Right lobe of liver (tissue), 6 donors: ENCODE results near the gene PHF21B. TPM values are rescaled to one million over a fixed set of nuclear protein-coding genes. Genes with fewer than 3 reads are reported as not detected.

Source experiments
- ATAC-seq, 4 donors: fragments of 200-7000 bp; cut with Tn5 transposase; one replicate each; pipeline ENCODE4 v1.9.1; 2020; ENCODE audit warnings: mild to moderate bottlenecking in 4 of 4, moderate library complexity in 4 of 4
- DNase-seq, 3 donors: peaks; one replicate each; pipeline ENCODE4 v3.0.0-alpha.2; 2020
- H3K27ac ChIP-seq, 3 donors: fragments of 200-600 bp; one replicate each; pipeline ENCODE4 v1.8.0; 2022
- H3K27me3 ChIP-seq, 2 donors: fragments of 200-600 bp; one replicate each; pipeline ENCODE4 v1.8.0; 2022
- H3K36me3 ChIP-seq, 4 donors: fragments of 200-600 bp; sonication (generic) in 1 of 4; one replicate each; pipeline versions ENCODE4 v1.5.1 to v1.8.0; 2017 to 2022; ENCODE audit warnings: control low read depth in 1 of 4
- H3K4me1 ChIP-seq, 4 donors: fragments of 200-600 bp; sonication (generic) in 1 of 4; one replicate each; pipeline versions ENCODE4 v1.5.1 to v1.8.0; 2017 to 2022; ENCODE audit warnings: control low read depth in 1 of 4
- H3K4me3 ChIP-seq, 3 donors: fragments of 200-600 bp; one replicate each; pipeline ENCODE4 v1.8.0; 2022
- H3K9me3 ChIP-seq, 4 donors: fragments of 200-600 bp; sonication (generic) in 1 of 4; one replicate each; pipeline versions ENCODE4 v1.5.1 to v1.8.0; 2017 to 2022; ENCODE audit warnings: control low read depth in 1 of 4
- CTCF ChIP-seq, 4 donors: fragments of 200-600 bp in 3 of 4; fragments of 450-650 bp in 1 of 4; IDR thresholded peaks; one replicate each; pipeline versions ENCODE4 v1.5.1 to v1.8.0; 2016 to 2022; ENCODE audit warnings: antibody characterized with exemption in 4 of 4, mild to moderate bottlenecking in 2 of 4
- POLR2A ChIP-seq: fragments of 450-650 bp; IDR thresholded peaks from one replicate; pipeline ENCODE4 v1.6.1; 2017; ENCODE audit warnings: antibody characterized with exemption, mild to moderate bottlenecking
- WGBS: methylation state at CpG from one replicate; pipeline ENCODE4 v1.1.6; 2018; ENCODE audit warnings: low coverage, low lambda C conversion rate; ENCODE audit not compliant: insufficient coverage; ENCODE audit errors: missing lambda C conversion rate; 5-methylcytosine and 5-hydroxymethylcytosine counted together
- intact Hi-C, 2 donors: fragments of 100-400 bp; cut with DNase I; formaldehyde crosslinking; loops; one replicate each; pipeline versions ENCODE4 v1.11.2 to v1.14.1; 2022
- total RNA-seq, 6 experiments: library from RNA; depleted of rRNA in 2 of 6; stranded (reverse); fragments of >200 nt in 2 of 6; fragmentation: NEBNext Ultra II Directional in 3 of 6; extraction: Animal tissue kit (Norgen Biotek cat#: 25700) in 3 of 6; gene quantifications; one replicate each; pipeline versions ENCODE4 v1.1.0 to v1.2.4, GENCODE V29; 2016 to 2023
- donor health status: DM: no; HTN: yes; CAD: no.
- donor health status: DM: no; HTN: no; CAD: no.
- donor health status: DM: no; HTN: no; CAD: no.
- donor health status: DM: no; HTN: yes; CAD: no.
- donor health status: DM: no; HTN: yes; CAD: no.

Gene PHF21B
- total RNA-seq, 6 experiments from 2014 or later, result not detected

- TF ChIP-seq POLR2A (no peak), CTCF (IDR thresholded peaks at IDR 0.05) (no peak)
- no peak overlapping the region for H3K4me3 ChIP-seq
- H3K36me3 ChIP-seq, result no peaks in the 10 kb centered on the region
- WGBS, result 52% methylated on average over 6 of the region's 9 CpGs
- H3K27ac ChIP-seq, result no peak overlapping the region
- H3K27me3 ChIP-seq, result no peaks in the 10 kb centered on the region
- DNase-seq (no peak), ATAC-seq (no peak)
- intact Hi-C loops, result no loop called here
- H3K9me3 ChIP-seq, result no peaks in the 10 kb centered on the region
- H3K4me1 ChIP-seq, result no peaks in the 10 kb centered on the region
These were observed 12.7 kb downstream of the PHF21B start for GRCh38 chr22:44997060-44997459.

GRCh38 chr22:44996648-44997047 is 13.2 kb downstream of the PHF21B start:
- no peaks in the 10 kb centered on the region for H3K27me3 ChIP-seq
- no peak overlapping the region for H3K4me3 ChIP-seq
- ATAC-seq (no peak), DNase-seq (no peak)
- TF ChIP-seq CTCF (IDR thresholded peaks at IDR 0.05) (no peak), POLR2A (no peak)
- intact Hi-C loops, result no loop called here
- H3K27ac ChIP-seq, result no peak overlapping the region
- H3K9me3 ChIP-seq, result no peaks in the 10 kb centered on the region
- no peaks in the 10 kb centered on the region for H3K36me3 ChIP-seq
- 84% methylated on average over 14 of the region's 16 CpGs for WGBS
- H3K4me1 ChIP-seq, result no peaks in the 10 kb centered on the region

GRCh38 chr22:44996120-44996519 is 13.7 kb downstream of the PHF21B start:
- no peaks in the 10 kb centered on the region for H3K36me3 ChIP-seq
- TF ChIP-seq CTCF (IDR thresholded peaks at IDR 0.05), result no peak
- no peak for TF ChIP-seq POLR2A
- intact Hi-C loops, result no loop called here
- H3K4me1 ChIP-seq, result no peaks in the 10 kb centered on the region
- DNase-seq (no peak), ATAC-seq (no peak)
- no peaks in the 10 kb centered on the region for H3K9me3 ChIP-seq
- H3K27ac ChIP-seq, result no peak overlapping the region
- 67% methylated on average over 3 of the region's 9 CpGs for WGBS
- H3K27me3 ChIP-seq, result no peaks in the 10 kb centered on the region
- no peak overlapping the region for H3K4me3 ChIP-seq

GRCh38 chr22:44995715-44996114 is 14.1 kb downstream of the PHF21B start:
- intact Hi-C loops, result no loop called here
- Histone ChIP-seq H3K36me3 (no peaks in the 10 kb centered on the region), H3K9me3 (no peaks in the 10 kb centered on the region), H3K27ac (no peak overlapping the region), H3K4me3 (no peak overlapping the region), H3K4me1 (no peaks in the 10 kb centered on the region), H3K27me3 (no peaks in the 10 kb centered on the region)
- WGBS, result 37% methylated on average over 4 of the region's 14 CpGs
- DNase-seq (no peak), ATAC-seq (no peak)
- no peak for TF ChIP-seq POLR2A
- no peak for TF ChIP-seq CTCF (IDR thresholded peaks at IDR 0.05)

- ATAC-seq (no peak), DNase-seq (no peak)
- no peaks in the 10 kb centered on the region for H3K9me3 ChIP-seq
- no peak overlapping the region for H3K27ac ChIP-seq
- no peak overlapping the region for H3K4me3 ChIP-seq
- WGBS, result 17% methylated on average over 7 of the region's 7 CpGs
- no peaks in the 10 kb centered on the region for H3K36me3 ChIP-seq
- no peaks in the 10 kb centered on the region for H3K4me1 ChIP-seq
- H3K27me3 ChIP-seq, result no peaks in the 10 kb centered on the region
- intact Hi-C loops, result no loop called here
- TF ChIP-seq CTCF (IDR thresholded peaks at IDR 0.05), result no peak
- TF ChIP-seq POLR2A, result no peak
These were observed 14.7 kb downstream of the PHF21B start for GRCh38 chr22:44995105-44995514.
